ENCODE results near the gene CHD1.

DNA sequence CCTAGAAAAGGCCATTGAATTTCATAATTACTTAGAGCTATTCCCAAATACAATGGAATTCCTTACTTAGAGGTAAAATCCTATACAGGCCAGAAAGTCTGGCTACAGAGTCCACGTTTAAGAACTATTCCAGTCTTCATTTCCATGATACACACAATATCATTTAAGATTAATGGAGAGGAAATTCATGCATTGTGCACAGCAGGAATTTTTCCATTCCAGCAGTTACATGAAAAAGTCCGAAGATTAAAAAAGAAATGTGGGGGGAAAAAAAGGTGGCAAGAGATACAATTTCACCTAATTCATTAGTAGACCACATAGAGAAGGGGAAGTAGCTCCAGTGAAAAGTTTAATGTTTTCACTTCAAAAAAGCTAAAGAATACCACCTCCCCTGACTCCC lies 63.1 kb downstream of the CHD1 start:
- TF ChIP-seq, protein P1, sequence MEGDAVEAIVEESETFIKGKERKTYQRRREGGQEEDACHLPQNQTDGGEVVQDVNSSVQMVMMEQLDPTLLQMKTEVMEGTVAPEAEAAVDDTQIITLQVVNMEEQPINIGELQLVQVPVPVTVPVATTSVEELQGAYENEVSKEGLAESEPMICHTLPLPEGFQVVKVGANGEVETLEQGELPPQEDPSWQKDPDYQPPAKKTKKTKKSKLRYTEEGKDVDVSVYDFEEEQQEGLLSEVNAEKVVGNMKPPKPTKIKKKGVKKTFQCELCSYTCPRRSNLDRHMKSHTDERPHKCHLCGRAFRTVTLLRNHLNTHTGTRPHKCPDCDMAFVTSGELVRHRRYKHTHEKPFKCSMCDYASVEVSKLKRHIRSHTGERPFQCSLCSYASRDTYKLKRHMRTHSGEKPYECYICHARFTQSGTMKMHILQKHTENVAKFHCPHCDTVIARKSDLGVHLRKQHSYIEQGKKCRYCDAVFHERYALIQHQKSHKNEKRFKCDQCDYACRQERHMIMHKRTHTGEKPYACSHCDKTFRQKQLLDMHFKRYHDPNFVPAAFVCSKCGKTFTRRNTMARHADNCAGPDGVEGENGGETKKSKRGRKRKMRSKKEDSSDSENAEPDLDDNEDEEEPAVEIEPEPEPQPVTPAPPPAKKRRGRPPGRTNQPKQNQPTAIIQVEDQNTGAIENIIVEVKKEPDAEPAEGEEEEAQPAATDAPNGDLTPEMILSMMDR (IDR thresholded peaks at IDR 0.05) = no peak
- TF ChIP-seq POLR2A (IDR thresholded peaks at IDR 0.05) = no peak

Data from thyroid gland (tissue), 4 donors.